Osteoblast (primary cell): ENCODE measurements around the gene MYO5C. TPM values are rescaled to one million over a fixed set of nuclear protein-coding genes. Genes with fewer than 3 reads are reported as not detected.

ENCODE experiments used
- DNase-seq: peaks from one replicate; pipeline ENCODE4 v3.0.0; 2011; ENCODE audit warnings: low spot score, mixed read lengths; ENCODE audit not compliant: insufficient read length; ENCODE audit errors: missing footprints
- H2AFZ ChIP-seq: 2 replicates; pipeline ENCODE4 v1.6.0; 2011; ENCODE audit warnings: mild to moderate bottlenecking, low read length
- H3K27ac ChIP-seq: 2 replicates; pipeline ENCODE4 v1.5.1; 2011; ENCODE audit warnings: mild to moderate bottlenecking, low read depth, low read length, moderate library complexity
- H3K27me3 ChIP-seq: 2 replicates; pipeline ENCODE4 v1.6.0; 2012; ENCODE audit warnings: mild to moderate bottlenecking, control low read depth, inconsistent platforms, low read length, moderate library complexity; ENCODE audit not compliant: insufficient read depth
- H3K36me3 ChIP-seq: 2 replicates; pipeline ENCODE4 v1.5.1; 2011; ENCODE audit warnings: mild to moderate bottlenecking, low read length, control low read depth, moderate library complexity; ENCODE audit not compliant: insufficient read depth
- H3K4me1 ChIP-seq: 2 replicates; pipeline ENCODE4 v1.5.1; 2011; ENCODE audit warnings: mild to moderate bottlenecking, low read length, control low read depth, moderate library complexity; ENCODE audit not compliant: insufficient read depth
- H3K4me2 ChIP-seq: 2 replicates; pipeline ENCODE4 v1.6.0; 2011; ENCODE audit warnings: mild to moderate bottlenecking, low read length; ENCODE audit not compliant: insufficient read depth
- H3K4me3 ChIP-seq: fragments of 200-600 bp; sonication (generic); 3 replicates; pipeline ENCODE4 v1.5.1; 2012; ENCODE audit warnings: mild to moderate bottlenecking, low read length, inconsistent platforms; ENCODE audit not compliant: insufficient read depth
- H3K79me2 ChIP-seq: 2 replicates; pipeline ENCODE4 v1.6.0; 2012; ENCODE audit warnings: mild to moderate bottlenecking, low read length, control low read depth, inconsistent platforms; ENCODE audit not compliant: insufficient read depth
- H3K9me3 ChIP-seq: 2 replicates; pipeline ENCODE4 v1.5.1; 2011; ENCODE audit warnings: low read depth, low read length, control low read depth
- H4K20me1 ChIP-seq: 2 replicates; pipeline ENCODE4 v1.6.0; 2012; ENCODE audit warnings: mild to moderate bottlenecking, low read length, control low read depth; ENCODE audit not compliant: insufficient read depth
- total RNA-seq: library from RNA; depleted of rRNA; stranded (reverse); fragments of >200 nt; gene quantifications from 2 replicates; pipeline ENCODE4 v1.2.3, GENCODE V29; 2012
- TF ChIP-seq, protein P1 (sequence below): IDR thresholded peaks from 2 replicates; pipeline ENCODE4 v1.5.1; 2011; ENCODE audit warnings: mild to moderate bottlenecking, low read depth, low read length, moderate library complexity; ENCODE audit errors: extremely low read depth

The MYO5C gene
- total RNA-seq, 1 donor = under 0.01 TPM

DNA sequence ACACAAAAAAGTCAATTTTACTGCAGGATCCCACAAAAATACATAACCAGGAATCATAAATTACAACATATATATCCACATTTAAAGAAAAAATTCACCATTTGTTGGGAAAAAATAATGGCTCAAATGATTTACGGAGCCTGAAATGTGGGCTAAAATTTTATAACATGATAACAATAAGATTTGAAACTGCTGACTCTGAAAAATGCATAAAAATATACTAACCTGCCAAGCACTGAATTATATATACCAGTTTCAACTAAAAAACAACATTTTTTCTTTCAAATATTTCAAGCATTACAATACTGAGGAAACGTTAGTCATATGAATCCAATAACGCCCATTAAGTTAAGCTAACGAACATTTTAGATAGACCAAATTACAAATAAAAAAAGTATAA, 12.2 kb upstream of the MYO5C start:
- Histone ChIP-seq H3K79me2 (no peaks in the 10 kb centered on the region), H3K27me3 (no peaks in the 10 kb centered on the region), H2AFZ (no peak overlapping the region), H3K27ac (no peak overlapping the region), H3K4me1 (peaks cover 8% of the 10 kb centered on the region), H3K4me3 (no peak overlapping the region), H4K20me1 (no peaks in the 10 kb centered on the region), H3K36me3 (no peaks in the 10 kb centered on the region), H3K9me3 (no peaks in the 10 kb centered on the region), H3K4me2 (no peak overlapping the region)
- TF ChIP-seq, protein P1, sequence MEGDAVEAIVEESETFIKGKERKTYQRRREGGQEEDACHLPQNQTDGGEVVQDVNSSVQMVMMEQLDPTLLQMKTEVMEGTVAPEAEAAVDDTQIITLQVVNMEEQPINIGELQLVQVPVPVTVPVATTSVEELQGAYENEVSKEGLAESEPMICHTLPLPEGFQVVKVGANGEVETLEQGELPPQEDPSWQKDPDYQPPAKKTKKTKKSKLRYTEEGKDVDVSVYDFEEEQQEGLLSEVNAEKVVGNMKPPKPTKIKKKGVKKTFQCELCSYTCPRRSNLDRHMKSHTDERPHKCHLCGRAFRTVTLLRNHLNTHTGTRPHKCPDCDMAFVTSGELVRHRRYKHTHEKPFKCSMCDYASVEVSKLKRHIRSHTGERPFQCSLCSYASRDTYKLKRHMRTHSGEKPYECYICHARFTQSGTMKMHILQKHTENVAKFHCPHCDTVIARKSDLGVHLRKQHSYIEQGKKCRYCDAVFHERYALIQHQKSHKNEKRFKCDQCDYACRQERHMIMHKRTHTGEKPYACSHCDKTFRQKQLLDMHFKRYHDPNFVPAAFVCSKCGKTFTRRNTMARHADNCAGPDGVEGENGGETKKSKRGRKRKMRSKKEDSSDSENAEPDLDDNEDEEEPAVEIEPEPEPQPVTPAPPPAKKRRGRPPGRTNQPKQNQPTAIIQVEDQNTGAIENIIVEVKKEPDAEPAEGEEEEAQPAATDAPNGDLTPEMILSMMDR = no peak
- DNase-seq = no peak

DNA sequence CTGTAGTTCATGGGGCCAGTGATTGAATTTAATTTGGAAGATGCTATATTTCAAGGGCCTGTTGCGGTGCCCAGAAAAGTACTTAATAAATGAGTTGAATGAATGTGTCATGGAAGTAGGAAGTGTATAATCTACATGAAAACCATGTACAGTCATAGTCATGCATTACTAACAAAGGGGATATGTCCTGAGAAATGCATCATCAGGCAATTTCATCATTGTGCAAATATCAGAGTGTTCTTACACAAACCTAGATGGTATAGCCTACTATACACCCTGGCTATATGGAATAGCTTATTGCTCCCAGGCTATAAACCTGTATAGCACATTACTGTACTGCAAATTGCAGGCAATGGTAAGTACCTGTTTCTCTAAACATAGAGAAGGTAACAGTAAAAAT, 10.7 kb upstream of the MYO5C start:
- Histone ChIP-seq H3K9me3 (no peaks in the 10 kb centered on the region), H2AFZ (no peak overlapping the region), H3K4me3 (no peak overlapping the region), H3K79me2 (no peaks in the 10 kb centered on the region), H3K27me3 (no peaks in the 10 kb centered on the region), H3K4me2 (no peak overlapping the region), H3K4me1 (peaks cover 8% of the 10 kb centered on the region), H3K27ac (no peak overlapping the region), H4K20me1 (no peaks in the 10 kb centered on the region), H3K36me3 (no peaks in the 10 kb centered on the region)
- TF ChIP-seq, protein P1 = no peak
- DNase-seq = no peak

DNA sequence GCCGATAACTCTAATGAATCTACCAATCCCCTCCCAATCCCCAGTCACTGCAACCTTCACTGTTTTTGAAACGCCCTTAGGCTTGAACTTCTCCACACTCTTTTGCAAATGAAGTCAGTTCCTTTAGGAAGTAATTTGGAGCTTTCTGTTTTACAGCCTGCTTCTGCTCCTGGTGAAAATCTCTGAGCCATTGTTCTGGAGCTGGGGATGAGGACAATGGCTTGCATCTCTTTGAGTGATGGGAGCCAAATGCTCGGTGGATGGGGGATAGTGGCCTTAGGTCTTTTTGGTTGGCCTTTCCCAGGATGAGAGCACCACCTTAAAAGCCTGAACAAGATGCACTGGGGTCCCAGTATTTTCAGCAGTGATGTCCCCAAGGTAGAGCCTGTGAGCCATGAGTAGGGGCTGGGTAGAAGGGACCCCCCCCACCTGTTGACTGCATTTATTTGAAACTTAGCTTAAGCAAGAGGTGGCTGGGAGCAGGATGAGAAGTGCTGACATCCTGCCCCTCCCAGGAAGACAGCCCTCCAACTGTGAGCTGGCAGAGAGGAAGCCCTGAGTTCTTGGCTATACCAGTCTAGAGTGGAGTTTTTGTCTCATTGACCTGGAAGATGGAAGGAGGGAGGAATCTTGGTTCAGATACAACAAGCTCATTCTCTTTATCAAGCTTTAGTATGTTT, 7.6 kb upstream of the MYO5C start:
- Histone ChIP-seq H3K4me1 (peaks cover 3% of the 10 kb centered on the region), H2AFZ (no peak overlapping the region), H3K4me2 (no peak overlapping the region), H4K20me1 (no peaks in the 10 kb centered on the region), H3K4me3 (no peak overlapping the region), H3K36me3 (no peaks in the 10 kb centered on the region), H3K27me3 (no peaks in the 10 kb centered on the region), H3K79me2 (no peaks in the 10 kb centered on the region), H3K27ac (no peak overlapping the region), H3K9me3 (no peaks in the 10 kb centered on the region)
- no peak for DNase-seq
- TF ChIP-seq, protein P1 = no peak

DNA sequence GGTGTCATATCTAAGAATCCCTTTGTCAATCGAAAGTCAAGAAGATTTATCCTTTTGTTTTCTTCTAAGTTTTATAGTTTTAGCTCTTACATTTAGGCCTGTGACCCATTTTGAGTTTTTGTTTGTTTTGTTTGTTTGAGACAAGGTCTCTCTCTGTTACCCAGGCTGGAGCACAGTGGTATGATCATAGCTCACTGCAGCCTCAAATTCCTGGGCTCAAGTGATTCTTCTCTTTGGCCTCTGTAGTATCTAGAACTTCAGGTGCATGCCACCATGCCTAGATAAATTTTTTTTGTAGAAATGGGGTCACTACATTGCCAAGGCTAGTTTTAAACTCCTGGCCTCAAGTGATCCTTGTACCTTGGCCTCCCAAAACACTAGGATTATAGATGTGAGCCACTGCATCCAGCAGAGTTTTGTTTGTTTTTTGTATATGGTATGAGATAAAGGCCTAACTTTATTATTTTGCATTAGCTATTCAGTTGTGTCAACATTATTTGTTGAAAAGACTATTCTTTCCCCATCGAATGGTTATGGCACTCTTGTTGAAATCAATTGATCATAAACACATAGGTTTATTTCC, 5.8 kb upstream of the MYO5C start:
- Histone ChIP-seq H3K27ac (no peak overlapping the region), H3K4me3 (no peak overlapping the region), H3K79me2 (no peaks in the 10 kb centered on the region)

More for the DNA sequence above, 5.8 kb upstream of the MYO5C start:
- no peak for DNase-seq
- Histone ChIP-seq H3K4me1 (peaks cover 3% of the 10 kb centered on the region), H2AFZ (no peak overlapping the region), H3K27me3 (no peaks in the 10 kb centered on the region), H3K4me2 (no peak overlapping the region), H3K36me3 (no peaks in the 10 kb centered on the region), H3K9me3 (no peaks in the 10 kb centered on the region), H4K20me1 (no peaks in the 10 kb centered on the region)
- TF ChIP-seq, protein P1 = no peak
